ENCODE results near the gene CMSS1.

DNA sequence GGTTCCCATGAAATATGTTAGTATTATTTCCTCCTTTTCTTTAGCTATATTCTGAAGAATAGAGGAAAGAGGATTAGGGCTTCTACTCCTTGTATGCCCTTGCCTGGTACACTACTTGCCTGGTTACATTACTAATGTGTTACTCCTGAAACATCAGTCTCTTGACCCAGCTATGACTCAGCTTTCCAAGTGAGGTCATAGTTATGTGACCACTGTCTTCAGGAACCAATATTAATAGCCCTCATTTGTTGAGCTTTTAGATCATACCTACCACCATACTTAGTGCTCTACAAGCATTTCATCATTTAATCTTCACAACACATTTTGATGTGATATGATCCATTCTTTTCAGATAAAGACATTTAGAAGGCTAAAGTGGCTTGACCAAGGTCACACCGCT lies 60.3 kb downstream of the CMSS1 start:
- TF ChIP-seq, protein P1, sequence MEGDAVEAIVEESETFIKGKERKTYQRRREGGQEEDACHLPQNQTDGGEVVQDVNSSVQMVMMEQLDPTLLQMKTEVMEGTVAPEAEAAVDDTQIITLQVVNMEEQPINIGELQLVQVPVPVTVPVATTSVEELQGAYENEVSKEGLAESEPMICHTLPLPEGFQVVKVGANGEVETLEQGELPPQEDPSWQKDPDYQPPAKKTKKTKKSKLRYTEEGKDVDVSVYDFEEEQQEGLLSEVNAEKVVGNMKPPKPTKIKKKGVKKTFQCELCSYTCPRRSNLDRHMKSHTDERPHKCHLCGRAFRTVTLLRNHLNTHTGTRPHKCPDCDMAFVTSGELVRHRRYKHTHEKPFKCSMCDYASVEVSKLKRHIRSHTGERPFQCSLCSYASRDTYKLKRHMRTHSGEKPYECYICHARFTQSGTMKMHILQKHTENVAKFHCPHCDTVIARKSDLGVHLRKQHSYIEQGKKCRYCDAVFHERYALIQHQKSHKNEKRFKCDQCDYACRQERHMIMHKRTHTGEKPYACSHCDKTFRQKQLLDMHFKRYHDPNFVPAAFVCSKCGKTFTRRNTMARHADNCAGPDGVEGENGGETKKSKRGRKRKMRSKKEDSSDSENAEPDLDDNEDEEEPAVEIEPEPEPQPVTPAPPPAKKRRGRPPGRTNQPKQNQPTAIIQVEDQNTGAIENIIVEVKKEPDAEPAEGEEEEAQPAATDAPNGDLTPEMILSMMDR (conservative IDR thresholded peaks at IDR 0.05; ENCODE audit: low read length) = no peak
- TF ChIP-seq EZH2phosphoT487 (IDR thresholded peaks at IDR 0.05; ENCODE audit: borderline replicate concordance) = no peak

Data from Loucy (cell line).